Right lobe of liver (tissue), 4 donors: ENCODE data around the gene BHLHE41.

Experiments used
- POLR2A ChIP-seq: fragments of 450-650 bp; IDR thresholded peaks from one replicate; pipeline ENCODE4 v1.6.1; 2017; ENCODE audit warnings: antibody characterized with exemption, mild to moderate bottlenecking
- TF ChIP-seq, protein P1 (sequence below), 4 donors: fragments of 200-600 bp in 3 of 4; fragments of 450-650 bp in 1 of 4; IDR thresholded peaks; one replicate each; pipeline versions ENCODE4 v1.5.1 to v1.8.0; 2016 to 2022; ENCODE audit warnings: antibody characterized with exemption in 4 of 4, mild to moderate bottlenecking in 2 of 4
- donor health status: DM: no; HTN: no; CAD: no.
- donor health status: DM: no; HTN: no; CAD: no.
- donor health status: DM: no; HTN: yes; CAD: no.

DNA sequence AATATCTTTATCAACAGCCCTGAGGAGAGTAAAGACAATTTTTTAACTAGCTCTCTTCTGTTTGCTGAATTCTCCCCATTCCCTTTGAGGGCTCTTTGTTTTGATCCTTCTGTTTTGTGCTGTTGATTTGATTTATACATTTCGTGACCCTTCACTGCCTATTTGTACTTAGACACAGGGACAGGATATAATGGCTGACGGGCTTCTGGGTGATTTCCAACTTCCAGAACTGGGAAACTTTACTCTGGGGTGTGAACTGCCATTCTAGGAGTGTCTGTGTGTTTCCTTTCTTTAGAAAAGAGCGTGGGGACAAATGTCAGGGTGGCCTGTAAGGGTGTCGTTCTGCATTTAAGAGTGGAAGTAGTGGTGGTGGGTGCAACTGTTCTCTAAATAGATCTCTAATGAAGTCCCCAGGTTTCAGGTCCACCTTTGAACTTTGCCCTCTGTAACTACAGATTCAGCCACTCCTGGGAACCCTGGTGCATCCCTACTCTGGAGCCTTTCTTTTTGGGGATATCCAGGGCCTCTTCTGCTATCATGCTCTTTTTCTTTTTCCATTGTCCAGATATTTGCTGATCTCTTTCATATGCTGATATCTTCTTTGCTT is 48.2 kb upstream of the BHLHE41 start:
- TF ChIP-seq, protein P1, sequence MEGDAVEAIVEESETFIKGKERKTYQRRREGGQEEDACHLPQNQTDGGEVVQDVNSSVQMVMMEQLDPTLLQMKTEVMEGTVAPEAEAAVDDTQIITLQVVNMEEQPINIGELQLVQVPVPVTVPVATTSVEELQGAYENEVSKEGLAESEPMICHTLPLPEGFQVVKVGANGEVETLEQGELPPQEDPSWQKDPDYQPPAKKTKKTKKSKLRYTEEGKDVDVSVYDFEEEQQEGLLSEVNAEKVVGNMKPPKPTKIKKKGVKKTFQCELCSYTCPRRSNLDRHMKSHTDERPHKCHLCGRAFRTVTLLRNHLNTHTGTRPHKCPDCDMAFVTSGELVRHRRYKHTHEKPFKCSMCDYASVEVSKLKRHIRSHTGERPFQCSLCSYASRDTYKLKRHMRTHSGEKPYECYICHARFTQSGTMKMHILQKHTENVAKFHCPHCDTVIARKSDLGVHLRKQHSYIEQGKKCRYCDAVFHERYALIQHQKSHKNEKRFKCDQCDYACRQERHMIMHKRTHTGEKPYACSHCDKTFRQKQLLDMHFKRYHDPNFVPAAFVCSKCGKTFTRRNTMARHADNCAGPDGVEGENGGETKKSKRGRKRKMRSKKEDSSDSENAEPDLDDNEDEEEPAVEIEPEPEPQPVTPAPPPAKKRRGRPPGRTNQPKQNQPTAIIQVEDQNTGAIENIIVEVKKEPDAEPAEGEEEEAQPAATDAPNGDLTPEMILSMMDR (IDR thresholded peaks at IDR 0.05) = no peak
- TF ChIP-seq POLR2A = no peak
